H1 (cell line): ENCODE results near the gene NCKAP1. TPM values are rescaled to one million over a fixed set of nuclear protein-coding genes. Genes with fewer than 3 reads are reported as not detected.

Experiments
- CHD7 ChIP-seq: fragments of 300-600 bp; sonication (generic); IDR thresholded peaks from 2 replicates; pipeline ENCODE4 v1.7.1; 2012; ENCODE audit warnings: low read length, moderate library complexity, mild to moderate bottlenecking, inconsistent platforms; ENCODE audit not compliant: insufficient replicate concordance
- polyA plus RNA-seq, 7 experiments: library from polyadenylated mRNA; depleted of rRNA in 3 of 7; stranded (reverse) in 5 of 7; unstranded in 2 of 7; fragments of >200 nt in 5 of 7; fragments of 200-250 nt in 2 of 7; gene quantifications; 1 replicate in 5 of 7; 2 replicates in 1 of 7; 4 replicates in 1 of 7; pipeline versions ENCODE4 v1.2.1 to v1.2.3, GENCODE V29; 2011 to 2013; ENCODE audit warnings: missing spikeins in 2 of 7, mixed read lengths in 2 of 7
- total RNA-seq: library from RNA; stranded (reverse); fragmentation: NEBNext Ultra II Directional; extraction: Animal tissue kit (Norgen Biotek cat#: 25700); gene quantifications from 2 replicates; pipeline ENCODE4 v1.2.1, GENCODE V29; 2021

Gene NCKAP1
- total and polyA plus RNA-seq, 2 of the 8 experiments (the other 6 are each of a cell fraction or from before 2014, with no cell fraction given): 90.8 to 173 TPM

GRCh38 chr2:182866095-182866460 is 172.2 kb downstream of the NCKAP1 start (continued):
- TF ChIP-seq CHD7: no peak
